Measurements from ENCODE around the gene SLC7A6OS. TPM values are rescaled to one million over a fixed set of nuclear protein-coding genes. Genes with fewer than 3 reads are reported as not detected.

The SLC7A6OS gene
- total RNA-seq, 1 experiment from 2014 or later = 19.4 TPM

GRCh38 chr16:68275611-68276191, 35.0 kb downstream of the SLC7A6OS start:
- peak; percentile 71 for DNase-seq (ENCODE audit: unreplicated experiment)
- ChIA-PET CTCF (interaction anchor here (0.7 to 5.9 kb wide), 4 partner anchors 11 to 51 kb away, joined by 3 to 38 read pairs (median 8); partner anchors contain the start of gene SLC7A6), POLR2A (interaction anchor here (1.0 to 3.5 kb wide), 8 partner anchors 10 to 39 kb away, joined by 3 to 30 read pairs (median 10); partner anchors contain the start of gene SLC7A6)
- Mint-ChIP-seq H3K27ac (ENCODE audit: low read depth, unreplicated experiment) (peak overlapping the region; percentile 77), H3K27me3 (ENCODE audit: insufficient read depth, unreplicated experiment) (no peaks in the 10 kb centered on the region), H3K36me3 (ENCODE audit: insufficient read depth, unreplicated experiment) (peaks cover 71% of the 10 kb centered on the region), H3K4me3 (ENCODE audit: unreplicated experiment) (no peak overlapping the region), H3K4me1 (ENCODE audit: insufficient read depth, unreplicated experiment) (peaks cover 20% of the 10 kb centered on the region), H3K9me3 (ENCODE audit: unreplicated experiment) (no peaks in the 10 kb centered on the region)
- TF ChIP-seq CTCF (IDR thresholded peaks at IDR 0.05; ENCODE audit: unreplicated experiment) = no peak
- BruUV-seq (replicated peaks) = TSS peak; percentile 13
- intact Hi-C loops (cut with micrococcal nuclease) = no loop called here

GRCh38 chr16:68274441-68274840, 36.3 kb downstream of the SLC7A6OS start:
- no peaks in the 10 kb centered on the region for H3K9me3 Mint-ChIP-seq (ENCODE audit: unreplicated experiment)
- BruUV-seq (replicated peaks) = no TSS peak
- no peaks in the 10 kb centered on the region for H3K27me3 Mint-ChIP-seq (ENCODE audit: insufficient read depth, unreplicated experiment)
- ChIA-PET POLR2A (interaction anchor here (0.7 to 3.5 kb wide), 5 partner anchors 10 to 36 kb away, joined by 3 to 30 read pairs (median 15); partner anchors contain the start of genes PRMT7, SLC7A6 and SLC7A6OS), CTCF (interaction anchor here (0.6 to 5.9 kb wide), 4 partner anchors 10 to 122 kb away, joined by 3 to 38 read pairs (median 9); partner anchors contain the start of gene SLC7A6)
- DNase-seq (ENCODE audit: unreplicated experiment) = no peak
- intact Hi-C loops (cut with micrococcal nuclease) = no loop called here
- H3K4me1 Mint-ChIP-seq (ENCODE audit: insufficient read depth, unreplicated experiment) = peaks cover 20% of the 10 kb centered on the region
- H3K27ac Mint-ChIP-seq (ENCODE audit: low read depth, unreplicated experiment) = no peak overlapping the region
- no peak for TF ChIP-seq CTCF (IDR thresholded peaks at IDR 0.05; ENCODE audit: unreplicated experiment)
- H3K4me3 Mint-ChIP-seq (ENCODE audit: unreplicated experiment) = no peak overlapping the region
- H3K36me3 Mint-ChIP-seq (ENCODE audit: insufficient read depth, unreplicated experiment) = peaks cover 64% of the 10 kb centered on the region

GRCh38 chr16:68273896-68274295, 36.9 kb downstream of the SLC7A6OS start:
- no peak for DNase-seq (ENCODE audit: unreplicated experiment)
- TF ChIP-seq CTCF (IDR thresholded peaks at IDR 0.05; ENCODE audit: unreplicated experiment) = no peak
- Mint-ChIP-seq H3K4me3 (ENCODE audit: unreplicated experiment) (no peak overlapping the region), H3K27ac (ENCODE audit: low read depth, unreplicated experiment) (no peak overlapping the region), H3K4me1 (ENCODE audit: insufficient read depth, unreplicated experiment) (peaks cover 20% of the 10 kb centered on the region), H3K36me3 (ENCODE audit: insufficient read depth, unreplicated experiment) (peaks cover 67% of the 10 kb centered on the region), H3K27me3 (ENCODE audit: insufficient read depth, unreplicated experiment) (no peaks in the 10 kb centered on the region), H3K9me3 (ENCODE audit: unreplicated experiment) (no peaks in the 10 kb centered on the region)
- POLR2A ChIA-PET = interaction anchor here (0.7 to 3.5 kb wide), 5 partner anchors 9 to 413 kb away, joined by 3 to 30 read pairs (median 4); partner anchors contain the start of genes PRMT7, SLC7A6 and SLC7A6OS
- BruUV-seq (replicated peaks) = no TSS peak
- CTCF ChIA-PET = interaction anchor here (2.9 to 5.9 kb wide), 2 partner anchors 10 to 12 kb away, joined by 15 to 38 read pairs; partner anchors contain the start of gene SLC7A6
- intact Hi-C loops (cut with micrococcal nuclease) = no loop called here

- POLR2A ChIA-PET = interaction anchor here (0.7 to 4.6 kb wide), 8 partner anchors 10 to 412 kb away, joined by 3 to 20 read pairs (median 6); partner anchors contain the start of genes PRMT7, SLC7A6 and SLC7A6OS
- Mint-ChIP-seq H3K4me3 (ENCODE audit: unreplicated experiment) (no peak overlapping the region), H3K36me3 (ENCODE audit: insufficient read depth, unreplicated experiment) (peaks cover 69% of the 10 kb centered on the region), H3K9me3 (ENCODE audit: unreplicated experiment) (no peaks in the 10 kb centered on the region), H3K27ac (ENCODE audit: low read depth, unreplicated experiment) (no peak overlapping the region), H3K4me1 (ENCODE audit: insufficient read depth, unreplicated experiment) (peaks cover 20% of the 10 kb centered on the region), H3K27me3 (ENCODE audit: insufficient read depth, unreplicated experiment) (no peaks in the 10 kb centered on the region)
- CTCF ChIA-PET = interaction anchor here (0.8 to 5.9 kb wide), 5 partner anchors 9 to 55 kb away, joined by 4 to 38 read pairs (median 12); partner anchors contain the start of gene SLC7A6
- intact Hi-C loops (cut with micrococcal nuclease) = no loop called here
- BruUV-seq (replicated peaks) = no TSS peak
- DNase-seq (ENCODE audit: unreplicated experiment) = no peak
- no peak for TF ChIP-seq CTCF (IDR thresholded peaks at IDR 0.05; ENCODE audit: unreplicated experiment)
Measured at GRCh38 chr16:68273459-68273858, 37.3 kb downstream of the SLC7A6OS start.
